Chondrocyte (in vitro differentiated cells): ENCODE measurements around the gene KDM4C. TPM values are rescaled to one million over a fixed set of nuclear protein-coding genes. Genes with fewer than 3 reads are reported as not detected.

Experiments used
- DNase-seq: peaks from one replicate; pipeline ENCODE4 v3.0.0; 2021; ENCODE audit warnings: mixed read lengths, low spot score
- H3K27ac Mint-ChIP-seq: one replicate; pipeline ENCODE4 v1.8.0; 2021; ENCODE audit warnings: mild to moderate bottlenecking, moderate library complexity, mixed read lengths; ENCODE audit not compliant: unreplicated experiment
- H3K27me3 Mint-ChIP-seq: 2 replicates; pipeline ENCODE4 v1.8.0; 2021; ENCODE audit warnings: low read depth, mixed read lengths
- H3K36me3 Mint-ChIP-seq: 2 replicates; pipeline ENCODE4 v1.8.0; 2021; ENCODE audit warnings: low read depth, mixed read lengths
- H3K4me1 Mint-ChIP-seq: 2 replicates; pipeline ENCODE4 v1.8.0; 2021; ENCODE audit warnings: low read depth, mild to moderate bottlenecking, mixed read lengths
- H3K4me3 Mint-ChIP-seq: one replicate; pipeline ENCODE4 v1.8.0; 2021; ENCODE audit warnings: mild to moderate bottlenecking, moderate library complexity, mixed read lengths; ENCODE audit not compliant: unreplicated experiment
- H3K9me3 Mint-ChIP-seq: 2 replicates; pipeline ENCODE4 v1.8.0; 2021; ENCODE audit warnings: low read depth, mixed read lengths
- CTCF ChIP-seq: fragments of 200-600 bp; sonication (generic); IDR thresholded peaks from 2 replicates; pipeline ENCODE4 v1.5.0; 2021; ENCODE audit warnings: antibody characterized with exemption, mild to moderate bottlenecking, moderate library complexity
- total RNA-seq: library from RNA; stranded (reverse); gene quantifications from 3 replicates; pipeline ENCODE4 v1.2.1, GENCODE V29; 2021

The KDM4C gene
- total RNA-seq, 1 donor from 2014 or later: 18.1 TPM

GRCh38 chr9:6987381-6987780 is 229.6 kb downstream of the KDM4C start:
- no peak for TF ChIP-seq CTCF
- no peaks in the 10 kb centered on the region for H3K27me3 Mint-ChIP-seq
- H3K4me3 Mint-ChIP-seq: no peak overlapping the region
- no peaks in the 10 kb centered on the region for H3K9me3 Mint-ChIP-seq
- no peak overlapping the region for H3K27ac Mint-ChIP-seq
- DNase-seq: no peak
- no peaks in the 10 kb centered on the region for H3K4me1 Mint-ChIP-seq
- H3K36me3 Mint-ChIP-seq: peaks cover 30% of the 10 kb centered on the region

- H3K4me3 Mint-ChIP-seq: no peak overlapping the region
- H3K36me3 Mint-ChIP-seq: peaks cover 19% of the 10 kb centered on the region
- no peak for DNase-seq
- no peaks in the 10 kb centered on the region for H3K27me3 Mint-ChIP-seq
- no peak overlapping the region for H3K27ac Mint-ChIP-seq
- no peak for TF ChIP-seq CTCF
- H3K9me3 Mint-ChIP-seq: no peaks in the 10 kb centered on the region
- H3K4me1 Mint-ChIP-seq: no peaks in the 10 kb centered on the region
Measured at GRCh38 chr9:6991418-6991817, 233.6 kb downstream of the KDM4C start.

- no peak for TF ChIP-seq CTCF
- Mint-ChIP-seq H3K27me3 (no peaks in the 10 kb centered on the region), H3K4me1 (peaks cover 8% of the 10 kb centered on the region)
Measured at GRCh38 chr9:6996061-6996854, 238.5 kb downstream of the KDM4C start.

GRCh38 chr9:6997330-6997729 is 239.6 kb downstream of the KDM4C start:
- no peak for DNase-seq
- Mint-ChIP-seq H3K27ac (no peak overlapping the region), H3K4me3 (no peak overlapping the region), H3K9me3 (no peaks in the 10 kb centered on the region), H3K27me3 (no peaks in the 10 kb centered on the region), H3K36me3 (peaks cover 7% of the 10 kb centered on the region), H3K4me1 (peaks cover 8% of the 10 kb centered on the region)
- TF ChIP-seq CTCF: no peak

More at GRCh38 chr9:6996061-6996854, 238.5 kb downstream of the KDM4C start:
- Mint-ChIP-seq H3K9me3 (no peaks in the 10 kb centered on the region), H3K27ac (no peak overlapping the region), H3K4me3 (no peak overlapping the region), H3K36me3 (peaks cover 8% of the 10 kb centered on the region)
- DNase-seq: no peak

GRCh38 chr9:6999794-7000193 is 242.0 kb downstream of the KDM4C start:
- Mint-ChIP-seq H3K27ac (no peak overlapping the region), H3K27me3 (no peaks in the 10 kb centered on the region), H3K4me1 (peaks cover 8% of the 10 kb centered on the region), H3K4me3 (no peak overlapping the region), H3K36me3 (peaks cover 4% of the 10 kb centered on the region), H3K9me3 (no peaks in the 10 kb centered on the region)
- no peak for DNase-seq
- no peak for TF ChIP-seq CTCF
